ENCODE measurements around the gene KLK4.

DNA sequence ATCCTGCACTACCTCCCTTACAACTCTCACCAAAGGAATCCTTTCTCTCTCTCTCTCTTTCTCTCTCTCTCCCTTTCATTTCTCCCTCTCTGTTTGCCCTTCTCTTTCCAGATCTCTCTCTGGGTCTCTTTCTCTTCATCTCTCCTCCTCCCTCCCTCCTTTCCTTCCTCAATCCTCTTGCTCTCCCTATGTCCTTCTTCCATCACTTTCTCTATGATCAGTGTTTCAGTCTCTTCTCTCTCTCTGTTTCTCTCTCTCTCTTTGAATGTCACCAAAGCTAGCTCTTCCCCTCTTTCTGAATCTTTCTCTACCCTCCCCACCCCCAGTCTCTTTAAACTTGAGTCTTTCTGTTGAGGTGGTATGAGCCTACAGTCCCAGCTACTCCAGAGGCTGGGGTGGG, 19.8 kb upstream of the KLK4 start:
- TF ChIP-seq CTCF (IDR thresholded peaks at IDR 0.05; ENCODE audit: low read depth, low read length) (no peak), EZH2phosphoT487 (IDR thresholded peaks at IDR 0.05; ENCODE audit: low read depth) (no peak)
